Spinal cord (tissue), 10 donors: Measurements from ENCODE around the gene RASGRF2. TPM values are rescaled to one million over a fixed set of nuclear protein-coding genes. Genes with fewer than 3 reads are reported as not detected.

Source experiments
- DNase-seq, 6 donors: peaks; one replicate each; pipeline versions ENCODE4 v3.0.0 to v3.0.0-alpha.2; 2013 to 2015; ENCODE audit warnings: low spot score in 6 of 6, low read depth in 4 of 6
- H3K27ac ChIP-seq: one replicate; pipeline ENCODE4 v1.5.1; 2013; ENCODE audit warnings: low read depth, low read length, control low read depth
- H3K27me3 ChIP-seq: one replicate; pipeline ENCODE4 v1.6.1; 2013; ENCODE audit warnings: low read length; ENCODE audit not compliant: control insufficient read depth, insufficient read depth
- H3K36me3 ChIP-seq: one replicate; pipeline ENCODE4 v1.6.1; 2013; ENCODE audit warnings: low read length; ENCODE audit not compliant: control insufficient read depth, insufficient read depth
- H3K4me1 ChIP-seq: one replicate; pipeline ENCODE4 v1.6.1; 2013; ENCODE audit warnings: low read length; ENCODE audit not compliant: control insufficient read depth, insufficient read depth
- H3K4me3 ChIP-seq: one replicate; pipeline ENCODE4 v1.5.1; 2013; ENCODE audit warnings: low read depth, low read length, control low read depth
- H3K9me3 ChIP-seq: one replicate; pipeline ENCODE4 v1.6.1; 2013; ENCODE audit warnings: low read length; ENCODE audit not compliant: control insufficient read depth, insufficient read depth
- WGBS: methylation state at CpG from one replicate; pipeline ENCODE4 v1.1.5; 2013; ENCODE audit warnings: missing lambda C conversion rate; ENCODE audit not compliant: insufficient coverage; 5-methylcytosine and 5-hydroxymethylcytosine counted together
- polyA plus RNA-seq, 2 donors: library from polyadenylated mRNA; unstranded; fragments of 120-200 nt; gene quantifications; one replicate each; pipeline ENCODE4 v1.2.1, GENCODE V29; 2013; ENCODE audit not compliant: insufficient read length in 2 of 2
- total RNA-seq, 2 donors: library from RNA; depleted of rRNA in 1 of 2; stranded (reverse); fragments of 120-200 nt in 1 of 2; fragments of >200 nt in 1 of 2; gene quantifications; one replicate each; pipeline versions ENCODE4 v1.2.3 to v1.2.4, GENCODE V29; 2013 to 2014
- donor health status: healthy.

Gene RASGRF2
- total and polyA plus RNA-seq, 4 donors, result 10.3 to 21.2 (median 14.6) TPM

GRCh38 chr5:81132381-81132780 is 172.2 kb downstream of the RASGRF2 start:
- no CpG with 5 or more reads among the region's 1 CpG for WGBS

DNA sequence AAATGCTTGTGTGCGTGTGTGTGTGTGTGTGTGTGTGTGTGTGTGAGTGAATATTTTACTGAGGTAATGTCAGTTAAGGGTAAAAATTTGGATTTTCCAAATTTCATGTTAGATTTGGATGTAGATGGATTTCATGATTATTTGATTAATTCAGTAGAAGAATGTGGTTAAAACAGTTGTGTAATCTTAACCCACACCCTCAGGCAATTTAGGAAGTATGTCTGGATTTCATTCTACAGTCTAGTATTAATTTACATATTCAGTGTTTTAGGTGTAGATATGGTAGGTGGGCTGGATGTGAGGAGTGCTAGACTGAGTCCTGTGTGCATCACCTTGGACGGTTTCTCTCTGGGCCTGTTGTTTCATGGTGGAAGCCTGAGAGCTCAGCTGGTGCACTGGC is 173.9 kb downstream of the RASGRF2 start:
- 90% methylated on average over 2 of the region's 2 CpGs for WGBS
- H3K27ac ChIP-seq, result no peak overlapping the region
- DNase-seq, result no peak
- H3K4me1 ChIP-seq, result no peaks in the 10 kb centered on the region
- no peaks in the 10 kb centered on the region for H3K36me3 ChIP-seq
- no peaks in the 10 kb centered on the region for H3K9me3 ChIP-seq
- no peak overlapping the region for H3K4me3 ChIP-seq
- H3K27me3 ChIP-seq, result no peaks in the 10 kb centered on the region

More at GRCh38 chr5:81132381-81132780, 172.2 kb downstream of the RASGRF2 start:
- Histone ChIP-seq H3K27me3 (no peaks in the 10 kb centered on the region), H3K9me3 (no peaks in the 10 kb centered on the region), H3K27ac (no peak overlapping the region), H3K4me3 (no peak overlapping the region), H3K36me3 (no peaks in the 10 kb centered on the region), H3K4me1 (no peaks in the 10 kb centered on the region)
- no peak for DNase-seq

DNA sequence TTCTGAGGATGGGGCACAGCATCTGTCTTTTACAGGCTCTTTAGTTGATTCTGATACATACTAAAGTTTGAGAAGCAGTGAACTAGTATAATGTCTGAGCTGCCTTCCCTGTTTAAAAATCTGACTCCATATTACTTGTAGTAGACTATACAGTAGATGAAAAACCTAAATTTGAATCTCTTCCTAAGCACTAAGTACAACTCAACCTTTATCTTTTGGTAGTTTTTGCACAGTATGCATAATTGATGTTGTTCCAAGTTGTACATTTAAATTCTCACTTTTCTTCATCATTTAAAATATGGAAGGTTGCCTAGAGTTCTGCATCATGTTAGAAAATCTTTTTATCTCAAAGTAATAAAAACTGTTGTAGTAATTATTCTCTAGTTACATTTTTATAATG is 174.4 kb downstream of the RASGRF2 start:
- H3K4me3 ChIP-seq, result no peak overlapping the region
- no peaks in the 10 kb centered on the region for H3K4me1 ChIP-seq
- no peaks in the 10 kb centered on the region for H3K36me3 ChIP-seq
- no peaks in the 10 kb centered on the region for H3K9me3 ChIP-seq
- H3K27ac ChIP-seq, result no peak overlapping the region
- no peak for DNase-seq
- H3K27me3 ChIP-seq, result no peaks in the 10 kb centered on the region

DNA sequence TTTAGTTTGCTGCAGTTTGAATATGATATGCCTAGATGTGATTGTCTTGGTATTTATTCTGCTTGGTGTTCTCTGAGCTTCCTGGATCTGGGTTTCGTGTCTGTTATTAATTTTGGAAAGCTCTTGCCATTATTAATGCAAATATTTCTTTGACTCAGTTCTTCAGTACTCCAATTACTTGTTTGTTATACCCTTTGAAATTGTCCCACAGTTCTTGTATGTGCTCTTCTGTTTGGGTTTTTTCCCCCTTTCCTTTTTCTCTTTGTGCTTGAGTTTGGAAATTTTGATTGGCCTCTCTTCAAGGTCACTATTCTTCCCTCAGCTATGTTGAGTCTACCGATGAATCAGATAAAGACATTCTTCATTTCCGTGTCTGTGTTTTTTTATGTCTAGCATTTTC is 176.4 kb downstream of the RASGRF2 start:
- no peak overlapping the region for H3K4me3 ChIP-seq
- no peaks in the 10 kb centered on the region for H3K4me1 ChIP-seq
- no peaks in the 10 kb centered on the region for H3K36me3 ChIP-seq
- DNase-seq, result no peak
- H3K9me3 ChIP-seq, result no peaks in the 10 kb centered on the region
- WGBS, result no CpG with 5 or more reads among the region's 3 CpGs
- H3K27ac ChIP-seq, result no peak overlapping the region
- H3K27me3 ChIP-seq, result no peaks in the 10 kb centered on the region

- Histone ChIP-seq H3K4me1 (no peaks in the 10 kb centered on the region), H3K36me3 (no peaks in the 10 kb centered on the region), H3K27me3 (no peaks in the 10 kb centered on the region), H3K9me3 (no peaks in the 10 kb centered on the region), H3K27ac (no peak overlapping the region), H3K4me3 (no peak overlapping the region)
- no peak for DNase-seq
- no CpG with 5 or more reads among the region's 2 CpGs for WGBS
Observed at GRCh38 chr5:81137833-81138232, 177.7 kb downstream of the RASGRF2 start.

DNA sequence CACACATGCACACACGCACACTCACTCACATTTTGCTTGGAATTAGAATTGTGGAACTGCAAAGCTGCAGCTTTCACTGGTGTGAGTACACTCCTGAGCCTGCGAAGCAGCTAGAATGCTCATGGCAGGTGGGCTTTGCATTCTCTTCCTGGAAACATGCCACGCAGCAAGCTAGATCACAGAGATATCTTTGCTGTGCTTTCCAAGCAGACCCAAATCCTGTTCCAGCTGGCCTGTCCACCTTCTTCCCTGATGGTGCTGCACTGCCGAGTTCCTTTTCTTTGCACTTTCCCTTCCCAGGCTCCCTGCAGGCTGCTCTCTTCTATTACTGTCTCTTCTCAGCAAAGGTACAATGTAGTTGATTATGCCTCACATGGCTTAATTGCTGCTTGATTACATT is 180.3 kb downstream of the RASGRF2 start:
- Histone ChIP-seq H3K4me1 (no peaks in the 10 kb centered on the region), H3K4me3 (no peak overlapping the region), H3K36me3 (no peaks in the 10 kb centered on the region), H3K27me3 (no peaks in the 10 kb centered on the region), H3K9me3 (no peaks in the 10 kb centered on the region), H3K27ac (peak overlapping the region; percentile 3)
- 47% methylated on average over 4 of the region's 4 CpGs for WGBS
- peak in 2 of 6 donors; percentile 76 to 78 for DNase-seq

DNA sequence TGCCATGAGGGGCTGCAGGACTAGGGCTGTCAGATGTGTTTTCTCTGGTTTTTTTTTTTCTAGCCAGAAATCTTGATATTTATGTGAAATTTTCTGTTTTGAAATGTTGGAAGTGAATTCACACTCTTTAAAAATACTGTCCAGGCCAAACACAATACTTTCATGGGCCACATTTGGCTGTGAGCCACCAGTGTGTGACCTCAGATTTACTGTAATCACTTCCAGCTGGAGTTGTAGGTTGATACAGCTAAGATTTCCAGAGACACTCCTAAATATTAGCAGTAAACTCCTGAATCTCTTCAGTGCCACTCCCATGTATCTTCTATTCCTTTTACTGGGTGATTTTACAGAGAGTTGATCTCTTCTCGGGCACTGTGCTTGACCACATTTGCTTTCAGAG is 180.8 kb downstream of the RASGRF2 start:
- peak overlapping the region; percentile 4 for H3K27ac ChIP-seq

GRCh38 chr5:81142108-81142507 is 181.9 kb downstream of the RASGRF2 start:
- H3K4me1 ChIP-seq, result no peaks in the 10 kb centered on the region
- H3K27ac ChIP-seq, result no peak overlapping the region
- H3K27me3 ChIP-seq, result no peaks in the 10 kb centered on the region
- H3K36me3 ChIP-seq, result no peaks in the 10 kb centered on the region
- H3K4me3 ChIP-seq, result no peak overlapping the region
- WGBS, result no CpG with 5 or more reads among the region's 3 CpGs
- no peaks in the 10 kb centered on the region for H3K9me3 ChIP-seq
- peak in 2 of 6 donors; percentile 23 to 50 for DNase-seq

More for the DNA sequence above, 180.8 kb downstream of the RASGRF2 start:
- WGBS, result no CpG with 5 or more reads among the region's 1 CpG
- no peaks in the 10 kb centered on the region for H3K27me3 ChIP-seq
- H3K4me1 ChIP-seq, result no peaks in the 10 kb centered on the region
- H3K4me3 ChIP-seq, result no peak overlapping the region
- H3K9me3 ChIP-seq, result no peaks in the 10 kb centered on the region
- DNase-seq, result peak in 1 of 6 donors; percentile 80
- no peaks in the 10 kb centered on the region for H3K36me3 ChIP-seq

- no peak for DNase-seq
- H3K27ac ChIP-seq, result no peak overlapping the region
- H3K4me1 ChIP-seq, result no peaks in the 10 kb centered on the region
- H3K27me3 ChIP-seq, result no peaks in the 10 kb centered on the region
- no peaks in the 10 kb centered on the region for H3K36me3 ChIP-seq
- no peaks in the 10 kb centered on the region for H3K9me3 ChIP-seq
- H3K4me3 ChIP-seq, result no peak overlapping the region
- 93% methylated on average over 4 of the region's 8 CpGs for WGBS
Observed at GRCh38 chr5:81145329-81145935, 185.3 kb downstream of the RASGRF2 start.

DNA sequence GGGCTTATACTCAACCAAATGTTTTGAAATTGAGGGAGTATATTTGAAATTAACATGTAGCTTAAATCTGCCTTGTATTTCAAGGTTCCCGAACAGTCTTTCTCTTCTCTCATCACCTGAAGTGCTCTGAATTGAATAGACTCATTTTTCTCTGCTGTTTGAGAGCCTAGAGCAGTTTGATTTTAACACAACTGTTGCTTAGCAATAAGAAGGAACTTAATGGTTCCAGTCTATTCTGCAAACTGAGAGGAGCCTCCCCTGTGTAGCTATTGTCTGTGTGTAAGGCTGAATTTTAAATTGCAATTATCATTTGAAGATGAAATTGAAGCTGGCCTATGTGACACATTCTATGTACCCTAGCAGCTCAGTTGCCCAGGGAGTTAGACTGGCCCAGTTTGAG is 185.9 kb downstream of the RASGRF2 start:
- peak in 1 of 6 donors; percentile 58 for DNase-seq
- WGBS, result no CpG with 5 or more reads among the region's 1 CpG
- Histone ChIP-seq H3K4me3 (no peak overlapping the region), H3K36me3 (no peaks in the 10 kb centered on the region), H3K4me1 (no peaks in the 10 kb centered on the region), H3K27me3 (no peaks in the 10 kb centered on the region), H3K27ac (no peak overlapping the region), H3K9me3 (no peaks in the 10 kb centered on the region)
